ENCODE data around the gene ITPR2.

The ITPR2 gene

GRCh38 chr12:26845057-26845666, 12.2 kb upstream of the ITPR2 start:
- no peaks in the 10 kb centered on the region for H3K4me1 ChIP-seq (ENCODE audit: insufficient read depth, poor library complexity, severe bottlenecking)
- TF ChIP-seq CTCF (IDR thresholded peaks at IDR 0.05; ENCODE audit: poor library complexity, severe bottlenecking) = peak; percentile 30
- H3K27me3 ChIP-seq (ENCODE audit: insufficient read depth, poor library complexity, severe bottlenecking) = no peaks in the 10 kb centered on the region
- ATAC-seq (ENCODE audit: low read depth) (no peak), DNase-seq (ENCODE audit: low spot score) (no peak)
- H3K36me3 ChIP-seq (ENCODE audit: low read depth) = no peaks in the 10 kb centered on the region
- no peak overlapping the region for H3K4me3 ChIP-seq (ENCODE audit: severe bottlenecking)
- no peaks in the 10 kb centered on the region for H3K9me3 ChIP-seq (ENCODE audit: severe bottlenecking)
- H3K27ac ChIP-seq (ENCODE audit: poor library complexity, severe bottlenecking) = no peak overlapping the region

GRCh38 chr12:26843311-26843710, 10.3 kb upstream of the ITPR2 start:
- no peaks in the 10 kb centered on the region for H3K4me1 ChIP-seq (ENCODE audit: insufficient read depth, poor library complexity, severe bottlenecking)
- TF ChIP-seq CTCF (IDR thresholded peaks at IDR 0.05; ENCODE audit: poor library complexity, severe bottlenecking) = no peak
- H3K36me3 ChIP-seq (ENCODE audit: low read depth) = no peaks in the 10 kb centered on the region
- no peak for DNase-seq (ENCODE audit: low spot score)
- H3K27ac ChIP-seq (ENCODE audit: poor library complexity, severe bottlenecking) = no peak overlapping the region
- no peaks in the 10 kb centered on the region for H3K9me3 ChIP-seq (ENCODE audit: severe bottlenecking)
- H3K4me3 ChIP-seq (ENCODE audit: severe bottlenecking) = no peak overlapping the region
- no peak for ATAC-seq (ENCODE audit: low read depth)
- no peaks in the 10 kb centered on the region for H3K27me3 ChIP-seq (ENCODE audit: insufficient read depth, poor library complexity, severe bottlenecking)

GRCh38 chr12:26841085-26841484, 8.1 kb upstream of the ITPR2 start:
- H3K36me3 ChIP-seq (ENCODE audit: low read depth) = no peaks in the 10 kb centered on the region
- no peak for DNase-seq (ENCODE audit: low spot score)
- H3K4me1 ChIP-seq (ENCODE audit: insufficient read depth, poor library complexity, severe bottlenecking) = no peaks in the 10 kb centered on the region
- H3K27me3 ChIP-seq (ENCODE audit: insufficient read depth, poor library complexity, severe bottlenecking) = no peaks in the 10 kb centered on the region
- no peak for TF ChIP-seq CTCF (IDR thresholded peaks at IDR 0.05; ENCODE audit: poor library complexity, severe bottlenecking)
- ATAC-seq (ENCODE audit: low read depth) = no peak
- no peaks in the 10 kb centered on the region for H3K9me3 ChIP-seq (ENCODE audit: severe bottlenecking)
- no peak overlapping the region for H3K4me3 ChIP-seq (ENCODE audit: severe bottlenecking)
- H3K27ac ChIP-seq (ENCODE audit: poor library complexity, severe bottlenecking) = no peak overlapping the region

GRCh38 chr12:26839512-26839911, 6.5 kb upstream of the ITPR2 start:
- H3K27ac ChIP-seq (ENCODE audit: poor library complexity, severe bottlenecking) = no peak overlapping the region

More at GRCh38 chr12:26839512-26839911, 6.5 kb upstream of the ITPR2 start:
- TF ChIP-seq CTCF (IDR thresholded peaks at IDR 0.05; ENCODE audit: poor library complexity, severe bottlenecking) = no peak
- ATAC-seq (ENCODE audit: low read depth) (no peak), DNase-seq (ENCODE audit: low spot score) (no peak)
- Histone ChIP-seq H3K9me3 (ENCODE audit: severe bottlenecking) (no peaks in the 10 kb centered on the region), H3K27me3 (ENCODE audit: insufficient read depth, poor library complexity, severe bottlenecking) (no peaks in the 10 kb centered on the region), H3K36me3 (ENCODE audit: low read depth) (no peaks in the 10 kb centered on the region), H3K4me3 (ENCODE audit: severe bottlenecking) (no peak overlapping the region), H3K4me1 (ENCODE audit: insufficient read depth, poor library complexity, severe bottlenecking) (no peaks in the 10 kb centered on the region)
